Fibroblast of upper back skin (primary cell): ENCODE data around the gene EPHA3.
A peak's percentile ranks its signal among the peaks of the same experiment; 100 is the strongest.

Experiments used
- DNase-seq: peaks from one replicate; pipeline ENCODE4 v3.0.0-alpha.2; 2013

The EPHA3 gene

DNA sequence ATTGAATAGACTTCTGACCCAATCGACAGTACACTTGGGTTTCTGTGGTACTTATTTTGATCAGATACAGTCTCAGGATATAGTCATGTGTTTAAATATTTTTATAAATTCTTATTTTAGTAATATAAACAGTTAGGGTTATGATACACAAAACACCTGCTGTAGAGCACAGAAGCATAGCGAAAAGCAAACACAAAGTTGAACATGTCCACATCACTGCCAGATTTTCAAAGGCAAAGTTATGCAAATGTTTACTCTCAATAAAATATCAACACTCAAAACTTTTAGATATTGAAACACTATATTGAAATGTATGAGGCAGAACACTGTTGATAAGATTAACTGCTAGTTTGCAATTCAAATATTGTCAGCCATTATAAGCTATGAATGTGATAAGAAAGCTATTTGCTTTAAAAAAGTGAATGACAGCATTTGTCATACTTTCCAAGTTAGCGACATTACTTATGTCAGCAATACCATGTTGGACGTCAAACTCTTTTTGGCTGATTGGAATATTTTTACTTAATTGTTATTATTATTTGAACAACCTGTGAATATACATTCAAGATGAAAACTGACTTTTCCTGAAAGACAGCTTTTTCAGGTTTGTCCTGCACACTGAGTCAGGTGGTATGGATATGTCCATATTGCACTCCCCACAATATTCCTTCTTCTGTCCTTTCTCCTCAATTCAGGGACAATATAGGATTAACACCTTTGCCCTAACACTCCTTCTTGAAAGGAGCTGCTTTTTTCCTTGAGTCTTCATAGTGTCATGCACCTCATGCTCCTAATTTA is 367.1 kb downstream of the EPHA3 start:
- DNase-seq: no peak

DNA sequence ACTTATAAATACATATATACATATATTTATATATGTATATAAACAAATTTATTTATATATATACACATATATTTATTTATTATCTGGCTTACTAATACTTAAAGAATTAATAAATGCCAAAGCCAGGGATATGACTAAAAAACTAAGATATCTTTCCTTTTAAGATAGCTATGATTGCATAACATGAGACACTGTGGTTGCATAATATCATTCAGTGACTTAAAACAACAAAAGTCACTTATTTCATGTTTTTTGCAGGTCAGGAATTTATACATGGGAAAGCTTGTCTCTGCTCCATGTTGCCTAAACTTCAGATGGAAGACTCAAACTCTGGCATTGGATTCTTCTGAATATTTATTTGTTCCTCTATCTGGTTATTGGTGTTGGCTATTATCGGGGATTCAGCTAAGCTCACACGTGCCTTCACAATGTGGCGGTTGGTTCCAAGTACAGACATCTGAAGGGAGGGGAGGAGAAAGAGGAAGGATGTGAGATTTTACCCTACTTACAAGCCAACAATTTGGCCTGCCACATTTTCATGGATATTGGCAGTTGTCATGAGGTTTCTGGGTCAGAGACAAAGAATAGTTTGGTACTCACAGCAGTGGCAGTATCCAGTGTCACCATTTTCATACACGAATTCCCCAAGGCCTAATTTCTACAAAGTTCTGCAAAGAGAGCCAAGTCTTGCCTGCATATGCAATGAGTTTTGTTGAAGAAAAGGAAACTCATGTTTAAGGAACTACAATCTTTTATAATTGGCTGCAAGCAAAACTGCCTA is 381.6 kb downstream of the EPHA3 start:
- no peak for DNase-seq

DNA sequence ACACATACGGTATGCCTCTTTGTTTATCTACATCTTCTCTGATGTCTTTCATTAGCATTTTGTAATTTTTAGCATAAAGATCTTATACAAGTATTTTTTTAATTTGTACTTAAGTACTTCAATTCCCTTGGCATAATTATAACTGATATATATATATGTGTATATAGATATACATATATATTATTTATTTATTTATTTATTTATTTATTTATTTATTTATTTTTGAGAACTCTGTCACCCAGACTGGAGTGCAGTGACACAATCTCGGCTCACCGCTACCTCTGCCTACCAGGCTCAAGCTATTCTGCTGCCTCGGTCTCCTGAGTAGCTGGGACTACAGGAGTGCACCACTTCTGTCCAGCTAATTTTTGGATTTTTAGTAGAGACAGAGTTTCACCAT is 382.7 kb downstream of the EPHA3 start:
- no peak for DNase-seq

DNA sequence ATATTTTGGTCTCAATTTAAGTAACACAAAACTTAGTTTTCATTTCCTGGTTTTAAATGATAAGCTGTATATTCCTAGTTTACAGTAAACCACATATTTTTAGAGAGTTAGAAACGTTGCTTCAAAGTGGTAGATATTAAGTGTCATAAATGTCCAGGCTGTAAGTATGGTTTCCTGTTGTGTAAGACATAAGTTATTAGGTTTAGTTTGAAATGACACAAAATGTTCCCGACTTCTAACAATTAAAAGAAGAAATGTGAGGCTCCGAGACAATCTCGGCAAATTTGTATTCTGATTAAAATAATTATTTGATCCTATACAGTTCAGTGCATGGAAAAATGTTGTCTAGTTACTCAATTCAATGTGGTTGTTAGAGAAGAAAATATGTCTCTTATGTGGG is 387.3 kb downstream of the EPHA3 start:
- no peak for DNase-seq

DNA sequence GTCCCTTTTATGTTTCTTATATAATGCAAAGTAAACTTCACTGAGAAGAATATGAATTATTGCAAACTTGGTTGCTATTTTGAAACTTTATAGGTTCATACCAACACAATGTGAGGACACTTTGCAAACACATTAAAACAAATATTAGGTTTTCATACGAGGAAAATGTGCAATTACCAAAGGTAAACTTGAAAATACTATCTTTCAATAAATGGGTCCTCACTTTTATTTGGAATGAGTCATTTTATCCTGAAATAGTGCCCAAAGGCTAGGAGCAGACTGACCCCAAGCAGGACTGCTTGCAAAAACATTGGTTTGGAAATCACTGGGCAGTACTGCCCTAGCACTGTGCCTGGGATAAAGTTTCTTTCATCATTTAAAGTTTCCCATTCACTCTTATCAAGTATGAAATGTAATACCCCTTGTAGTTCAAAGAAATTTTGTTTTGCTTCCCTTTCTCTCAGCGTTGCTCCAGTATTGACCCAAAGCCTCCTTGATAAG is 396.5 kb downstream of the EPHA3 start:
- no peak for DNase-seq

DNA sequence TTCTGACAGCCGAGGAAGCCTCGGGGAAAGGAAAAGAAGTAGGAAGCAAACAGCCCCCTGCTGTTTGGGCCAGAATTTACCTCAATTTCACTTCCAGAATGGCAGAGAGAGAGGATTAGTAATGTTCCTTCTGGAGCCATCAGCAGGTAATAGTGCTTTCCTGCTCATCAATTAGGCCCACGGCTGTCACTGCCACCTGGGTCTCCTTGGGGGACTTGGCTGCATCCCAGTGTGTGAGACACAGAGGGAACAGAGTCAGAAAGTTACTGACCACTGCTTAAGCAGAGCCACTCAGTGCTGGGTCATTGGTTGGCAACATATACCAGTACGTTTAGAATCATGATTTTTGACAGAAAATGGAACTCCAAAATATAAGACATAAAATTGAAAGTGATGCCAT is 397.0 kb downstream of the EPHA3 start:
- DNase-seq: no peak

DNA sequence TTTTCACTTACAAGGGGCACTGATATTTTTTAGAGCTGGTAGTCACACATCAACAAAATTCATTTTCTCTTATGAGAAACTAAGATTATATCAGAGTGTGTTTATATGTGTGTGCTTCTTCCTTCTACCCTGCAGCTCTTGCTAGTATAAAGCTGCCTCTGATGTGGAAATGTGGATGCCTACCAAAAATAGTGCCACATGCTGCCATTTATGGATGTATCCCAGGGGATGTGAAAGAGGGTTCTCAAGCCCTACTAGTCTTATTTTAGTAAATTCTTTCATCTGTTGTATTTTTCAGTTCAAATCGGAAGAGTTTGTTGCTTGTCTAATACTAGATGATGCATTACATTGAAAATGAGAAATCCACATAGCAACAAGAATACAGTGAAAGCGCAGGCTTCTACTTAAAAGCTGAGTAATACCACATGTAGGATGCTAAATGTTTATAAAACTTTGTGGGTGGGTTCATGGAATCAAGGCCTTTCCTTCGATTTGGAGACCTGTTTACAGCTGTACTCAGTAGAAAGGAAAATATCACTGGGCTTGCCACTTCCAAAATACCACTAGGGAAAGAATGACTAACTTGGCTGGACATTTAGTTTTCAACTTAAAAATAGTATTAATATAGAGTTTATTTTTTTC is 399.2 kb downstream of the EPHA3 start:
- no peak for DNase-seq

DNA sequence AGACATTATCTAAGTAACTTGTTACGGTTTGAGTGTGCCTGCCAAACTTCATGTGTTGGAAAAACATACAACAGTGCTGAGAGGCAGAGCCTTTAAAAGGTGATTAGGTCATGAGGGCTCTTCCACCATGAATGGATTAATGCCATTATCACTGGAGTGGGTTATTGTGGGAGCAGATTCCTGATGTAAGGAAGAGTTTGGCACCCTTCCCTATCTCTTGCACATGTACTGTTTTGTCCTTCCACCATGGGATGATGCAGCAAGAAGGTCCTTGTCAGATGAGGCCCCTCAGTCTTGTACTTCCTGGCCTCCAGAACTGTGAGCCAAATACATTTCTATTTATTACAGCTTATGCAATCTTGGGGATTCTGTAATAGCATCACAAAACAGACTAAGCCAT is 413.9 kb downstream of the EPHA3 start:
- DNase-seq: peak; percentile 48

DNA sequence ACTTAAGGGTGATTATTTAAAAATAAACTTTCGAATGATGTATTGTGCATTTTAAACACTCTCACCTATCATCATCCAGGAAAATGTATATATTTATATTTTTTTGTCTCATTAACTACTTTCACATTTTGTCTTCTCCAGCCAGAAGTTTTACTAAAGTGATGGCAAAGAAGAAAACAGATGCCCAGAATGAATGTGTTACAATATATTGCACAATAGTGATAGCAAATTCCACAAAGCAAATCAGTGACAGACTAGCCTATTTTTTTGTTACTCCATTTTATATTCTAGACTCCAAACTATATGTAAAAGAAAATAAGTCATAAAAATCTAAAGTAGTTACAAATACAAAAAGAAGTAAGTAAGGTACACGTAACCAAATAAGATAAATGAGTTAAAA is 414.7 kb downstream of the EPHA3 start:
- no peak for DNase-seq

DNA sequence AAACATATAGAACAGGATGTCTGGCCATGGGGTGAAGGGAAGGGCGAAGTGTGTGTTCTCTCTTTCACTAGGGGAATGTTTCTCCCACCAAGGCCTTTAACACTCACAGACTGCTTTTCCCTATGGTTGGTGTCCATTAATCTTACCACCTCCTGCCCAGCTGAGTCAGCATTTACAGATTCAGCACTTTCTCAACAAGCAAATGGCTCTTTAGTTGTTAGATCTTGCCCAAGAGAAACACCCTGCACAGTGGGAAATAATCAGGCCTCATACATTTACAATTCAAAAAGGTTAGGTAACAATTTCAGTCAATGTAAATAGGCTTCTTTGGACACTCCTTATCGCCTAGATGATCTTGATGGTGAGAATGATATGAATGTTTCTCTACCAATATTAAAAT is 418.2 kb downstream of the EPHA3 start:
- no peak for DNase-seq

DNA sequence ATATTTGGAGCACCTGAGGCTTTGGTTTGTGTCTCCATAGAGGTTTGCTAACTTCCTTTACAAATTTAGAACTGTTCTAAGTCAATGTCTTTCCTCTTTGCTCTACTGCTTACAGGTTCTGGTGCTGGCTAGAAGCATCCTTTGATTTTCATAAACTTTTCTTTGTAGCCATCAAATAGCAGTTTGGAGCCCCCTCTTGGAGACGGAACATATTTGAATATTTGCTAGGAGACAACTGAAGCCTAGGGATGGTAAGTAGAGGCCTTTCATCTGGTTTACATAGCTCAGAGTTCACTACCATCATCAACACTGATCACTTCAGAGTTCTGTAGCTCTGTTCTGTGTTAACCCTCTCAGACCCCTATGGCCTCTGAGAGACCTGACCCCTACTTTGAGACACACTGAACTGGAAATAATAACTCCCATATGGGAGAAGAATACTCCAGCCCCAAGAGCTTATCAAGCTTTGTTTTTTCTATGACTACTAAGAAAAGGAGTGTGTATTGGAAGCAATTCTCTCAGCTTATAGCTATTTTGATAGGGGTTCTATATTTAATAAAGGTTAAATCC is 420.4 kb downstream of the EPHA3 start:
- DNase-seq: peak; percentile 13
